H1 (cell line): ENCODE measurements around the gene CAST. TPM values are rescaled to one million over a fixed set of nuclear protein-coding genes. Genes with fewer than 3 reads are reported as not detected.

Source experiments
- BRCA1 ChIP-seq: IDR thresholded peaks from 2 replicates; pipeline ENCODE4 v1.6.1; 2012; ENCODE audit warnings: low read depth, low read length, improper control_type of control experiment
- CTBP2 ChIP-seq: IDR thresholded peaks from 2 replicates; pipeline ENCODE4 v1.7.0; 2011; ENCODE audit warnings: borderline replicate concordance, mild to moderate bottlenecking, moderate library complexity, mixed read lengths, low read length; ENCODE audit not compliant: insufficient read depth, insufficient read length
- CTCF ChIP-seq, 3 experiments: IDR thresholded peaks; 1 replicate in 2 of 3; 2 replicates in 1 of 3; pipeline versions ENCODE4 v1.5.1 to v1.6.1; 2011; ENCODE audit warnings: low read length in 3 of 3, mild to moderate bottlenecking in 3 of 3, inconsistent platforms in 2 of 3, low read depth in 1 of 3, moderate library complexity in 1 of 3; ENCODE audit not compliant: insufficient read depth in 1 of 3; ENCODE audit errors: control extremely low read depth in 1 of 3
- KDM1A ChIP-seq: fragments of 200-600, 300-600 bp; sonication (generic); IDR thresholded peaks from 2 replicates; pipeline ENCODE4 v1.7.1; 2016; ENCODE audit warnings: mild to moderate bottlenecking, low read length, borderline replicate concordance
- SAP30 ChIP-seq: fragments of 300-600 bp; sonication (generic); IDR thresholded peaks from 2 replicates; pipeline ENCODE4 v1.7.1; 2012; ENCODE audit warnings: low read length, moderate library complexity, mild to moderate bottlenecking, inconsistent platforms; ENCODE audit not compliant: insufficient read depth, insufficient replicate concordance
- polyA plus RNA-seq, 7 experiments: library from polyadenylated mRNA; depleted of rRNA in 3 of 7; stranded (reverse) in 5 of 7; unstranded in 2 of 7; fragments of >200 nt in 5 of 7; fragments of 200-250 nt in 2 of 7; gene quantifications; 1 replicate in 5 of 7; 2 replicates in 1 of 7; 4 replicates in 1 of 7; pipeline versions ENCODE4 v1.2.1 to v1.2.3, GENCODE V29; 2011 to 2013; ENCODE audit warnings: missing spikeins in 2 of 7, mixed read lengths in 2 of 7
- total RNA-seq: library from RNA; stranded (reverse); fragmentation: NEBNext Ultra II Directional; extraction: Animal tissue kit (Norgen Biotek cat#: 25700); gene quantifications from 2 replicates; pipeline ENCODE4 v1.2.1, GENCODE V29; 2021

CAST gene
- total and polyA plus RNA-seq, 2 of the 8 experiments (the other 6 are each of a cell fraction or from before 2014, with no cell fraction given), result 9.0 to 48.2 TPM

GRCh38 chr5:96745844-96746531, 83.8 kb downstream of the CAST start (continued):
- no peak for TF ChIP-seq CTCF (IDR thresholded peaks at IDR 0.05; ENCODE audit: control extremely low read depth in 1 of 3, insufficient read depth in 1 of 3, low read depth in 1 of 3, low read length in 3 of 3)
- no peak for TF ChIP-seq KDM1A
- TF ChIP-seq SAP30, result no peak
- TF ChIP-seq BRCA1, result no peak
- TF ChIP-seq CTBP2, result no peak
